NCI-H187 treated with DMSO at 0.1 percent for 48 hours (cell line): ENCODE results near the gene NR2C1.

ENCODE experiments used
- DNase-seq: peaks from one replicate; lab custom pipeline; 2025; lab: John Stamatoyannopoulos, UW

Gene NR2C1

GRCh38 chr12:95083938-95084337 is 10.5 kb upstream of the NR2C1 start:
- no peak for DNase-seq

DNA sequence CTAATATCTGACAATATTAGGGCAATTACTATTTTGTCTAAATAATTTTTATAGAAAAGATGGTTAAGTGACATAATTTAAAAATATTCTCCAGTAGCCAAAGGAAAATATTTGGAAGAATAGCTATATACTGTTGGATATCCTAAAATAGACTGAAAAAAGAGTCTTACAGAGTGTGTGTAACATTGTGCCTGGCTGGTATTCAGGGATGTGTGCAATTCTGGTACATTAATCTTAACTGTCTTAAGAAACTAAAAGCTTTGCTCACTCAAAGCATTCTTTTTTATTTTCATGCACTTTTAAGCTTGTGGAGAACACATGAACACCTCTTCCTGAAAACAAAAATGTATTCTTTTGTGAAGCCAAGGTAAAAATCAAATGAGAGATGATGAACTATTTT is 10.1 kb upstream of the NR2C1 start:
- DNase-seq: no peak

- DNase-seq: no peak
These were observed 3.9 kb upstream of the NR2C1 start for GRCh38 chr12:95077341-95077740.

GRCh38 chr12:95074766-95075165 is 1.3 kb upstream of the NR2C1 start:
- DNase-seq: no peak

- DNase-seq: no peak
These were observed 491 bp upstream of the NR2C1 start for GRCh38 chr12:95073698-95074520.

- no peak for DNase-seq
These were observed 3.0 kb downstream of the NR2C1 start for GRCh38 chr12:95070378-95070777.

DNA sequence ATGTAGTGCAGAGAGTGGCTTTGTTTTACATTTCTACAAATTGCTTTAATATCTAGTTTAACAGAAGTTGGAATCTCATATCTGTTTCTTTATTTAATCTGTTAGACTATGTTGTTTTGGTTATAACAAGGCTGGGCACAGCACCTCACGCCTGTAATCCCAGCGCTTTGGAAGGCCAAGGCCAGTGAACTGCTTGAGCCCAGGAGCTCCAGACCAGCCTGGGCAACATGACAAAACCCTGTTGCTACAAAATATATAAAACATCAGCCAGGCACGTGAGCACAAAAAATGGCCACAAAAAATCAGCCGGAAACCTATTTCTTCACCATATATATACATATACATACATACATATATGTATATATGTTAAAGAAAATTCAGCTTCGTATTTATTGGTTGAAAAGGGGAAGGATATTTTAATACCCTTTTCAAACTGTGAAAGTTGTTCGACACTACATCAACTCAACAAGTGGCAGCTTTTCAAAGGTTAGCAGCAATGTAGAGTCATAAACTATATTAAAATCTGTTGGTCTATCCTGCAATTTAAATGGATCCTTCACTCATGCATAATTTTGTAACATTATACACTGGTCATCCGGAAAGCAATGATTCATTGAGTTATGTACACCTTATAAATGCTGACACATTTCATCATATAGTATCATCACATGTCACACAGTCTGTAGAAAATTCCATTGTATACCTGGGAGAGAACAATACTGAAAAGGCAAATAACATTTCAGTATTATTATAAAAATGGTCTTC is 7.1 kb downstream of the NR2C1 start:
- DNase-seq: no peak

GRCh38 chr12:95060951-95061350 is 12.5 kb downstream of the NR2C1 start:
- no peak for DNase-seq

DNA sequence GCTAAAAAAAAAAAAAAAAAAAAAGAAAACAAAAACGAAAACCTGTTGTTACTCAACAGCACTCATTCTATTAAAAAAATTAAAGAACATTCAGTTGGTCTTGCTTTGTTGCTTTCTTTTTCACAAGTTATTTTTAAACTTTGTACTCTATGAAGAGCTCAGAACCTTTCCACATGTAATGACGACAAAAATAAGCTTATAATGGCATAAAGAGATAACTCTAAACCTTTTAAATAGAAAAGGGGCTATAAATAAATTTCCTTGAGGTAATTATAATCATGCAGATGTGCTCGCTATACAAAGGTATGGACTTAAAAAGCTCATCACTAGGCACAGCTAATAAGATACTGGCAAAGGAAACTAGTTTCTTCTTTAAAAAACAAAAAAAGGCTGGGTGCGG is 13.4 kb downstream of the NR2C1 start:
- no peak for DNase-seq

GRCh38 chr12:95057424-95057823 is 16.0 kb downstream of the NR2C1 start:
- no peak for DNase-seq

- no peak for DNase-seq
These were observed 18.4 kb downstream of the NR2C1 start for GRCh38 chr12:95055057-95055456.

DNA sequence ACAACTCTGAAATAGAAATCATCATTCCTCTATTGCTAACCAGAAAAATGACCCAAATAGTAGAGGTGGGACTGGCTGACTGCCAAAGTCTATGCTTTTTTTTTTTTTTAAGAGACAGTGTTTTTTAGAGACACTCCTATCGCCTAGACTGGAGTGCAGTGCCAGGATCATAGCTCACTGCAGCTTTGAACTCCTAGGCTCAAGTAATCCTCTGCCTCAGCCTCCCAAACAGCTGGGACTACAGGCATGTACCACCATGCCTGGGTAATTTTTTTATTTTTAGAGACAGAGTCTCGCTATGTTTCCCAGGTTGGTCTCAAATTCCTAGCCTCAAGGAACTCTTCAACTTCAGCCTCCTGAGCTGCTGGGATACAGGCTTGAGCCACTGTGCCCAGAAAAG is 19.2 kb downstream of the NR2C1 start:
- DNase-seq: no peak

DNA sequence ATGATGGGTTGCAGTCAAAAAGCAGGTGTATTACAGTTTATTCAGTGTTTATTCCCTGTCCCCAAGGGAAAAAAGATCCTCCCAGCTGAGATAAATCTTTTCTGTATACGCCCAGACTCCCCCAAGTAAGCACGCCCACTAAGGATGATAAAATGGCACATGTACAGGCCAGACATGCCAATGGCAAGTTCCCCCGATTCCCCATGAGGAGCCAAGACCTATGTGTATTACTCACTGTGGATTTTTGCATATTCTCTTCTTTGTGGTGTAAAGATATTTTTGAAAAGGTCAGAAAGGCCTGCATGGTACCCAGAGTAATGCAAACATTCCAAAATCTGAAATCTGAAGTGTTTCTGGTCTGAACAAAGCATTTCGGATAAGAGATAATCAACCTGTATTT is 22.2 kb downstream of the NR2C1 start:
- DNase-seq: no peak

GRCh38 chr12:95037906-95038305 is 35.5 kb downstream of the NR2C1 start:
- DNase-seq: no peak

DNA sequence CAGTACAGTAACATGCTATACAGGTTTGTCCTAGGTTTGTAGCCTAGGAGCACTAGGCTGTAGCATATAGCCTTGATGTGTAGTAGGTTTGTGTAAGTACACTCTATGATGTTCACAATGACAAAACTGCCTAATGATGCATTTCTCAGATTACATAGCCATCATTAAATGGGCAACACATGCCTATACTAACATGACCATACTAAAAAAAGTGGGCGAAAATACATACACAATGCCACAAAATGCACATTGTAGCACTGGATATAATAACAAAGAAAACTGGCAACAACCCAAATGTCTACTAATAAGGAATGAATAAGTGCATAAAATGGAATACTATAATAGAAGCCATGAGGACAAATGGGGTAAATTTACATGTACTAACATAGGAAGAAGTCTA is 38.7 kb downstream of the NR2C1 start:
- DNase-seq: no peak

DNA sequence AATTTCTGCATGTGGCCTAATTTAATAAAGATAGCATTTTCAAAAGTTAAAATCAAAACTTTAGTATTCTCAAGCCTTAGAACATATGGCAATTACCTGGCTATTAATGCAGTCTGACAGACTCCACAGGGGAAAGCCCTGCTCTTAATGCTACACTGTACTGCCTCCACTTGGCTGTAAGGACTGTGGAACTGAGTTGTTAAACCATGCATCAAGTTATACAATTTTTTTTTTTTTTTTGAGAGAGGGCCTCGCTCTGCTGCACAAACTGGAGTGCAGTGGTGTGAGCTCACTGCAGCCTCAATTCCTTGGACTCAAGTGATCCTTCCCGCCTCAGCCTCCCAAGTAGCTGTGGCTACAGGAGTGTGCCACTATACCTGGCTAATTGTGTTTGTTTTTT is 50.9 kb downstream of the NR2C1 start:
- no peak for DNase-seq

GRCh38 chr12:95017482-95017881 is 55.9 kb downstream of the NR2C1 start:
- DNase-seq: no peak

DNA sequence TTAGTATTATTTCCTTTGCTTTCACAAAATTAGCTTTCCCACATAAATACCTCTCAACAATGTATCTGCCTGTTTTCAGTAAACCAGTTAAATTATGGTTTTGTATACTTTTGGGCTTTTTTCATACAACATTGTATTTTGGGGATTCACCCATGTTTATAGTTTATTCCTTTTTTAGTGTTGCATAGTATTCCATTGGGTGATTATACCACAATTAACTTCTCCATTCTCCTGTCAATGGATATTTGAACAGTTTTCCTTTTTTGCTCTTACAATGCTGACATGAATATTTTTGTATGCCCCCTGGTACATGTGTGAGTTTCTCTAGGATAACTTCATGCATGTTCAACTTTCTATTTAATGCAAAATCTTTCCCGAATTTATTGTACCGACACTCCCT is 57.3 kb downstream of the NR2C1 start:
- no peak for DNase-seq

DNA sequence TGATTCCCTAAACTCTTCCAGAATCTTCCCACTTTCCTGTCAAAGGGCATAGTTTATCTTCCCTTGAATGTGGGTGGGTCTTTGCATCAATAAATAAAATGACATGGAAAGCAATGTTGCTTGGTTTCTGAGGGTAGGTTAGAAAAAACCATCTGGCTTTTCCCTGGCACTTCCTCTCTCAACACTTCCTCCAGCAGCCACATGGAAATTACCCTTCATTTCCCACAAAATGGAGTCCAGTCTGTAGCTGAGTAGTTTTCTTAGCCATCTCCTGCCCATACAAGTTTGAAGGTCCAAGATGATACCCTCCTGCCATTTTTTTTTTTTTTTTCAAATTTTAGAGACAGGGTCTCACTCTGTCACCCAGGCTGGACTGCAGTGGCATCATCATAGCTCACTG is 58.9 kb downstream of the NR2C1 start:
- DNase-seq: no peak

- no peak for DNase-seq
These were observed 67.2 kb downstream of the NR2C1 start for GRCh38 chr12:95006206-95006605.

GRCh38 chr12:95004610-95005009 is 68.8 kb downstream of the NR2C1 start:
- no peak for DNase-seq

- no peak for DNase-seq
These were observed 69.5 kb downstream of the NR2C1 start for GRCh38 chr12:95003921-95004272.

- DNase-seq: peak; percentile 75
These were observed 70.1 kb downstream of the NR2C1 start, which contains the start of gene NDUFA12 for GRCh38 chr12:95003213-95003920. Gene NDUFA12 (minus strand): TSS chr12:95003697. CDS start chr12:95003680, 17 bp downstream.
